GM23338 (cell line): ENCODE data around the gene CFHR4.

Source experiments
- CREB1 ChIP-seq: fragments of 250-450 bp; sonication (Bioruptor Pico); IDR thresholded peaks from 2 replicates; pipeline ENCODE4 v1.5.0; 2020; ENCODE audit warnings: low read depth, mild to moderate bottlenecking, moderate library complexity
- EZH2 ChIP-seq: fragments of 200-600 bp; sonication (generic); IDR thresholded peaks from one replicate; pipeline ENCODE4 v1.8.0; 2017; ENCODE audit warnings: antibody characterized with exemption, mild to moderate bottlenecking, low read depth; ENCODE audit not compliant: unreplicated experiment
- EZH2phosphoT487 ChIP-seq: fragments of 200-600 bp; sonication (generic); IDR thresholded peaks from one replicate; pipeline ENCODE4 v1.8.1; 2018; ENCODE audit warnings: antibody characterized with exemption; ENCODE audit not compliant: unreplicated experiment
- TF ChIP-seq, protein P1 (sequence below): IDR thresholded peaks from one replicate; pipeline ENCODE4 v1.6.1; 2018; ENCODE audit warnings: antibody characterized with exemption; ENCODE audit not compliant: unreplicated experiment
- TF ChIP-seq, protein P2 (sequence below), 2 experiments: fragments of 200-600 bp in 1 of 2; sonication (generic) in 1 of 2; conservative IDR thresholded peaks; 2 replicates each; pipeline versions ENCODE4 v1.5.1 to v1.6.1; 2016 to 2017; ENCODE audit warnings: antibody characterized with exemption in 2 of 2, low read depth in 2 of 2, mild to moderate bottlenecking in 2 of 2, moderate library complexity in 1 of 2

DNA sequence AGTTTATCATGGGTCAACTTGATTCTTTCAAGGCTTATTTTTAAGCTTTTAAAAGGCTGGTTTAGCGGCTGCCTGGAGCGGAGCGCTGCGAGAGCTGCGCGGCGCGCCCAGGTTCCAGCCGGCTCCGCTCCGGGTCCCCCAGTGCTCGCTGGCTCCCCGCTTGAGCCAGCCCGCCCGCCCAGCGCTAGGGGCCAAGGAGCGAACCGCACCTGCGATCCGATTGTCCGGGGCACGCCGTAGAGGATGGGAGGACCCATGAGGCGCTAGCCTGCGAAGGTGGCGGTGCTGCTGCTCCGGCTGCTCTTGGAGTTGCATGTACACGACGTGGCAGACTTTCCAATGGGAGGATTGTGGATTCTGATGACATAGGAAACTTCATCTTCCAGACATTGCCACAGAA is 9.9 kb upstream of the CFHR4 start:
- TF ChIP-seq, protein P1, sequence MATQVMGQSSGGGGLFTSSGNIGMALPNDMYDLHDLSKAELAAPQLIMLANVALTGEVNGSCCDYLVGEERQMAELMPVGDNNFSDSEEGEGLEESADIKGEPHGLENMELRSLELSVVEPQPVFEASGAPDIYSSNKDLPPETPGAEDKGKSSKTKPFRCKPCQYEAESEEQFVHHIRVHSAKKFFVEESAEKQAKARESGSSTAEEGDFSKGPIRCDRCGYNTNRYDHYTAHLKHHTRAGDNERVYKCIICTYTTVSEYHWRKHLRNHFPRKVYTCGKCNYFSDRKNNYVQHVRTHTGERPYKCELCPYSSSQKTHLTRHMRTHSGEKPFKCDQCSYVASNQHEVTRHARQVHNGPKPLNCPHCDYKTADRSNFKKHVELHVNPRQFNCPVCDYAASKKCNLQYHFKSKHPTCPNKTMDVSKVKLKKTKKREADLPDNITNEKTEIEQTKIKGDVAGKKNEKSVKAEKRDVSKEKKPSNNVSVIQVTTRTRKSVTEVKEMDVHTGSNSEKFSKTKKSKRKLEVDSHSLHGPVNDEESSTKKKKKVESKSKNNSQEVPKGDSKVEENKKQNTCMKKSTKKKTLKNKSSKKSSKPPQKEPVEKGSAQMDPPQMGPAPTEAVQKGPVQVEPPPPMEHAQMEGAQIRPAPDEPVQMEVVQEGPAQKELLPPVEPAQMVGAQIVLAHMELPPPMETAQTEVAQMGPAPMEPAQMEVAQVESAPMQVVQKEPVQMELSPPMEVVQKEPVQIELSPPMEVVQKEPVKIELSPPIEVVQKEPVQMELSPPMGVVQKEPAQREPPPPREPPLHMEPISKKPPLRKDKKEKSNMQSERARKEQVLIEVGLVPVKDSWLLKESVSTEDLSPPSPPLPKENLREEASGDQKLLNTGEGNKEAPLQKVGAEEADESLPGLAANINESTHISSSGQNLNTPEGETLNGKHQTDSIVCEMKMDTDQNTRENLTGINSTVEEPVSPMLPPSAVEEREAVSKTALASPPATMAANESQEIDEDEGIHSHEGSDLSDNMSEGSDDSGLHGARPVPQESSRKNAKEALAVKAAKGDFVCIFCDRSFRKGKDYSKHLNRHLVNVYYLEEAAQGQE, result no peak
- TF ChIP-seq, protein P2, sequence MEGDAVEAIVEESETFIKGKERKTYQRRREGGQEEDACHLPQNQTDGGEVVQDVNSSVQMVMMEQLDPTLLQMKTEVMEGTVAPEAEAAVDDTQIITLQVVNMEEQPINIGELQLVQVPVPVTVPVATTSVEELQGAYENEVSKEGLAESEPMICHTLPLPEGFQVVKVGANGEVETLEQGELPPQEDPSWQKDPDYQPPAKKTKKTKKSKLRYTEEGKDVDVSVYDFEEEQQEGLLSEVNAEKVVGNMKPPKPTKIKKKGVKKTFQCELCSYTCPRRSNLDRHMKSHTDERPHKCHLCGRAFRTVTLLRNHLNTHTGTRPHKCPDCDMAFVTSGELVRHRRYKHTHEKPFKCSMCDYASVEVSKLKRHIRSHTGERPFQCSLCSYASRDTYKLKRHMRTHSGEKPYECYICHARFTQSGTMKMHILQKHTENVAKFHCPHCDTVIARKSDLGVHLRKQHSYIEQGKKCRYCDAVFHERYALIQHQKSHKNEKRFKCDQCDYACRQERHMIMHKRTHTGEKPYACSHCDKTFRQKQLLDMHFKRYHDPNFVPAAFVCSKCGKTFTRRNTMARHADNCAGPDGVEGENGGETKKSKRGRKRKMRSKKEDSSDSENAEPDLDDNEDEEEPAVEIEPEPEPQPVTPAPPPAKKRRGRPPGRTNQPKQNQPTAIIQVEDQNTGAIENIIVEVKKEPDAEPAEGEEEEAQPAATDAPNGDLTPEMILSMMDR (conservative IDR thresholded peaks at IDR 0.05; ENCODE audit: low read depth in 2 of 2), result 0 out of 4 replicates have a peak, but pooled peaks of 1 of the 2 experiments have one; percentile 17
- TF ChIP-seq EZH2phosphoT487, result no peak
- TF ChIP-seq EZH2, result no peak
- no peak for TF ChIP-seq CREB1
